Measurements from ENCODE around the gene PLA2G4E.
A peak's percentile ranks its signal among the peaks of the same experiment; 100 is the strongest.

Gene PLA2G4E, protein sequence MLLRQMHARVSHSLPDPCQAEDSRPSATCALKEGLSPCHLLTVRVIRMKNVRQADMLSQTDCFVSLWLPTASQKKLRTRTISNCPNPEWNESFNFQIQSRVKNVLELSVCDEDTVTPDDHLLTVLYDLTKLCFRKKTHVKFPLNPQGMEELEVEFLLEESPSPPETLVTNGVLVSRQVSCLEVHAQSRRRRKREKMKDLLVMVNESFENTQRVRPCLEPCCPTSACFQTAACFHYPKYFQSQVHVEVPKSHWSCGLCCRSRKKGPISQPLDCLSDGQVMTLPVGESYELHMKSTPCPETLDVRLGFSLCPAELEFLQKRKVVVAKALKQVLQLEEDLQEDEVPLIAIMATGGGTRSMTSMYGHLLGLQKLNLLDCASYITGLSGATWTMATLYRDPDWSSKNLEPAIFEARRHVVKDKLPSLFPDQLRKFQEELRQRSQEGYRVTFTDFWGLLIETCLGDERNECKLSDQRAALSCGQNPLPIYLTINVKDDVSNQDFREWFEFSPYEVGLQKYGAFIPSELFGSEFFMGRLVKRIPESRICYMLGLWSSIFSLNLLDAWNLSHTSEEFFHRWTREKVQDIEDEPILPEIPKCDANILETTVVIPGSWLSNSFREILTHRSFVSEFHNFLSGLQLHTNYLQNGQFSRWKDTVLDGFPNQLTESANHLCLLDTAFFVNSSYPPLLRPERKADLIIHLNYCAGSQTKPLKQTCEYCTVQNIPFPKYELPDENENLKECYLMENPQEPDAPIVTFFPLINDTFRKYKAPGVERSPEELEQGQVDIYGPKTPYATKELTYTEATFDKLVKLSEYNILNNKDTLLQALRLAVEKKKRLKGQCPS

DNA sequence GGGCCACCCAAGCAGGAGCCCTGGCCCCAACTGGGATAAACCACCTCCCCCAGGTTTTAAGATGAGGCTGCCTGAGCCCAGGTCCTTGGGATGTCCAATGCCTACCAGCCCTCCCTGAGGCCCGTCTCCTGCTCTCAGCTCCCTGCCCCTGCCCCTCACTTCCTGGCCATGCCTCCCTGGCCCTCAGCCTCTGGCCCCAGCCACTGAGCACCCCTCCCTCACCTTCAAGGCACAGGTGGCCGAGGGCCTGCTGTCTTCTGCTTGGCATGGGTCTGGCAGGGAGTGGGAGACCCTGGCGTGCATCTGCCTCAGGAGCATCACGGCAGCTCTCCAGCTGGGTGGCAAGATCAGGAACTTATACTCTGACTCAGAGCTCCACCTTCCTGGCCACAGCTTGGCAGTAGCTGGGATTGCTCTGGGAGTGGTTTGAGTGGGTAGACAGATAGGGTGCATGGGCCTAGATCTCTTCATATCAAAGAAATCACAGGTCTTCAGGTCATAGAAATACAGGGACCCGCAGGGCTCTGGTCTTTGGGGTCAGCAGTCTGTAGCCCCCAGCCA, at the start of gene PLA2G4E:
PLA2G4E (minus strand) TSS at position 330 of the 561 bp plus-strand sequence; CDS start at position 318, 12 bp downstream.
- no peak for DNase-seq

DNA sequence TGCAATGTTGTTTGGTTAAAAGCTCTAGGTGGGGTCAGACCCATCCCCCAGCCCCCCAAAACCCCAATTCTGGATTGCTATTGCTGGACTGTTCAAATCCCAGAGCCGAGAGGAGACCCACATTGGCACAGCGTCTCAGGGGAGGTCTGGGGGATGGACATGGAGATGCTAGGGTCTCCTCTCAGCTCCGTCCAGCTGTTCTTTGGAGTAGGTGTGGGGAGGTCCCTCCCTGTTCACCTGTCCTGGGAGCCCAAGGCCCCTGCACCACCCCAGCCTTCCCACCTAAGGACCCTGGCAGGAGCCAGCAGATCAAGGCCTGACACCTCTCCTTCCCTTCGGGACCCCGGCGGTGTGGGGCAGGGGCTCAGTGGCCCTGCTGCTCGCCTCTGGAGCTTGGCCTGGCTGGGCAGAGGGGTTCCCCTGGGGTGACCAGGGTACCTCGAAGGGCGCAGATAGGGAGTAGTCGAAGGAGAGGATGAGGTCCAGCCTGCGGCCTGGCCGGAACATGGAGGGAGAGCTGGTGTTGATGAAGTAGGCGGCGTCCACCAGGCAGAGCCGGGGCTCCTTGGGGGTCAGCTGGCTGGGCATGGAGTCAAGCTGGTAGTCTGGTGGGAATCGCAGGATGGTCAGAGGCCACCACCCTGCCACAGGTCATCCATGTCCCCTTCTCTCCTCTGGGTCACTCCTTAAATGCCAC, 49.6 kb upstream of the PLA2G4E start:
- peak; percentile 49 for DNase-seq

DNA sequence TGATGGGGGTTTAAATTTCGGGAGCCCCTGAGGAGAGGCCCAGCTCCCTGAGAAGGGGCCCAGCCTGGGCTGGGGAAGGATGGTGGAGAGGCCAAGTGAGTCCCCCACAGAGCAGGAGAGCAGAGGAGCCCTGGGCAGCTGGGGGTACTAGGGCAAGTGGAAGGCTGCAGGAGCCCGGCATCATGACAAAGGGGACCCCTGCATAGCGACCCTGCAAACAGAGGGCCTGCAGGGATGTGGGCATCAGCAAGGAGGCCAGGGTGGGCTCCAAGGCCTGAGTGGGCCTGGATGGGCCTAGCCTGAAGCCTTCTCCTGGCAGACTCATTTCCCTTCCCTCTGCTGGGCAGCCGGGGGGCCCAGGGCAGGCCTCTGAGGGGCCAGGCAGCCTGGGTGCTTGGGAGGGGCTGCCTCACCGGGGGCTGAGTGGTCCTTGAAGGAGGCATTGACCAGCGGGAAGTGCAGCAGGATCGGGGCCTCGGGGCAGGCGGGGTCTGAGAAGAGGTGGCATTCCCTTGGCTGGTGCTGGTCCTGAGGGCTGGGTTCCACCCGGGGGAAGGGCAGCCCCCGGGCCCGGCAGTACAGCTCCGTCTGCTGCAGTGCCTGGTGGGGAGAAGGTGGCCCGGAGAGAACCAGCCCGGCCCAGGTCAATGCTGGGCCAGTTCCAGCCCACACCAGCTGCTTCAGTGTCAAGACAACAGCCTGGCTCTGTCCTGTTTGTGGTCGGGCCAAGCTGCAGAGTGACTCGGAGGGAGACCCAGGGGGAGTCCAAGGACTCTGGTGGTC, 48.8 kb upstream of the PLA2G4E start:
- DNase-seq = peak; percentile 35

DNA sequence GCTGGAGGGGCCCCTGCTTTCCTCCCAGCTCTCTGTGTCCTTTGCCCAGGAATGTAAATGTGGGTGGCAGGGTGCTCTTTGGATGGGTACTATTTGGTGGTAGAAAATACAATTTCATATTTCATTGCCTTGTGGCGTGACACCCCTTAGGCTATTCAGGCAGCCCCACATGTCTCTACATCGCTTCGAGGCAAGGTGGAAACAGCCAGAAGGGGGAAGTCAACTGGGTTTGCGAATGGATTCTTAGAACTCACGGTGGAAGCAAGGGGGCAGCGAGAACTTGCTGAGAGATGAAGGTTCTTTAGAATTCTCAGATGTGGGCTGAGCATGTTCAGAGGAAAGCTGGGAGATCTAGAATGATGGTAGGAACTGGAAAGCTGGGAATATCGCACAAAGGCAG, 48.2 kb upstream of the PLA2G4E start:
- DNase-seq = peak; percentile 46

DNA sequence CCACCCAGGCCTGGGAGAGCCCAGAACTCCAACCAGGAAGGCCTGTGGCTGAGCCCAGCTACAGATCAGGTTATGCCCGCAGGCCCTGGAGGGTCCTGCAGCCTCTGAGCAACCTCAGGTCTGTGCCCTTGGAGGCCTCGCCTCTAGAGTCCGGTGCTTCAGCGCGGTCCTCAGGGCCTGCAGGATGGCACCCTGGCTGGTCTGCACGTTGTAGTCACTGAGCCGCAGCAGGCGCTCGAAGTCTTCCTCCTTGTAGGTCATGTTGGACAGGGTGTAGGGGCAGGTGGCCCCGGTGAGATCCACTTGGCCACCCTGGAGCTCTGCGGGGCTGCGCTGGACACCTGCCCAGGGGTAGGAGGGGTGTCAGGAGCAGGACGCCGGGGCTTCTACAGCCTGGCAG, 47.8 kb upstream of the PLA2G4E start:
- peak; percentile 47 for DNase-seq

DNA sequence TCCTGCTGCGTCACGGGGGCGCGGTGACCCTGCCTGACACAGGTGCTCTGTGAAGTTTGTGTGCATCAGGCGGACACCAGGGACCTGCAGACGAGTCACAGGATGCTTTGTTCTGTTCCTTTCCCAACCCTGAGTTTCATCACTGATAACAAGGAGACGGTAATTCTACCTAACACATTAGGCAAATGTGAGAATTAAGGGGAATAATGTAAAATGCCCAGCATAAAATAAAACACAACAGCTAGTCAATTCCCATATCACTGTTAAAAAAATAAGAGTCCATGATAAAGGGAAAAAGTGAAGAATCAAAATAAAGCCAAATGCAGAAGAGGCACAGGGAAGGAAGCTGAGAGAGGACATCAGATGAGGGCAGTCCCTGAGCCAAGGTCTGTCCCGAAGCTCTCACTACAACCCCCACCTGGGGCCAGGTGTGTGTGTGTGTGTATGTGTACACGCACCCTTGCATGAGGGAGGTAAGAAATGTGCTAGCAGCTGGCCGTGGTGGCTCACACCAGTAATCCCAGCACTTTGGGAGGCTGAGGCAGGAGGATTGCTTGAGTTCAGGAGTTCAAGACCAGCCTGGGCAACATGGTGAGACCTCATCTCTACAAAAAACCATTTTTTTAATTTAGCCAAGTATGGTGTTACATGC, 46.0 kb upstream of the PLA2G4E start:
- DNase-seq = no peak

DNA sequence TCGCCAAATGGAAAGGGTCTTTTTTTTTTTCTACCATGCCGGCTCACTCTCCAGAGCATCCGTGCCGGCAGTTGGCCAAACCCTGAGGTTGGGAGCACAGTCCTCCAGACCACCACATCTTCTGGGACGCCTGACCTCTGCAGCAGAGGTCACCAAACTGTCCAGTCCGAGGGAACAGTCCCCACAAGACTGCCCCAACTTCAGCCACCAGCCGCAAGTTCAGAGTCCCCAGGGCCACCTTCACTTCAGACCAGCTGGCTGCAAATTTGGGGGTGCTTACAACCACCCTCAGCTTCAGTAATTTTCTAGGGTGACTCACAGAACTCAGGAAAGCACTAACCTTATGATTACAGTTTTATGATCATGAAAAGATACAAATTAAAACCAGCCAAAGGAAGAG, 44.6 kb upstream of the PLA2G4E start:
- no peak for DNase-seq

DNA sequence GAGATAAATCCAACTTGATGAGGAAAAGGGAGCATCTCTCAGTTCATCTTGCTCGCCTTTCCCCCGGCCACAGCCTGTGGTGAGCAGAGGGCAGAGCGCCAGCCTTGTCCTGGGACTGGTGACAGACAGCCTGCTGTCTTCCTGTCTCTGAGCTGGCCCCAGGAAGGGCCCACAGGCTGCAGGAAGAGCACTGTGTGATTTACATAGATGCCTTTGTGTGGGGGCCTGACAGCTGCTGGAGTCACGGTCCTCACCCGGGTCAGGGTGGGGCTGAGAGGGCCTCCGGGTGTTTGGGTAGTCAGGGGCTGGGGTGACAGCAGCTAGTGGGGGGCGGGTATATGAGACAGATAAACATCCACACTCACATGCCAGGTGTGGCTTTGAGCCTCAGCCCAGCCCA, 44.2 kb upstream of the PLA2G4E start:
- DNase-seq = peak; percentile 56

DNA sequence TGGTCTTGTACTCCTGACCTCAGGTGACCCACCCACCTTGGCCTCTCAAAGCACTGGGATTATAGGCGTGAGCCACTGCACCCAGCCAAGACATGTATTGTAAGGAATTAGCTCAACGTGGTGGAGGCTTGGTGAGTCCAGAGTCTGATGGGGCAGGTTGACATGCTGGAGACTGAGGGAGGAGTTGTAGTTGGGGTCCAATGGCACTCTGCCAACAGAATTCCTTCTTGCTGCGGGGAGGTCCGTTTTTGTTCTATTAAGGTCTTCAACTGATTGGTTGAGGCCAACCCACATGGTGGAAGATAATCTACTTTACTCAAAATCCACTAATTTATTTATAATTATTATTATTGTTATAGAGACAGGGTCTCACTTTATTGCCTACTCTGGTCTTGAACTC, 43.4 kb upstream of the PLA2G4E start:
- no peak for DNase-seq

DNA sequence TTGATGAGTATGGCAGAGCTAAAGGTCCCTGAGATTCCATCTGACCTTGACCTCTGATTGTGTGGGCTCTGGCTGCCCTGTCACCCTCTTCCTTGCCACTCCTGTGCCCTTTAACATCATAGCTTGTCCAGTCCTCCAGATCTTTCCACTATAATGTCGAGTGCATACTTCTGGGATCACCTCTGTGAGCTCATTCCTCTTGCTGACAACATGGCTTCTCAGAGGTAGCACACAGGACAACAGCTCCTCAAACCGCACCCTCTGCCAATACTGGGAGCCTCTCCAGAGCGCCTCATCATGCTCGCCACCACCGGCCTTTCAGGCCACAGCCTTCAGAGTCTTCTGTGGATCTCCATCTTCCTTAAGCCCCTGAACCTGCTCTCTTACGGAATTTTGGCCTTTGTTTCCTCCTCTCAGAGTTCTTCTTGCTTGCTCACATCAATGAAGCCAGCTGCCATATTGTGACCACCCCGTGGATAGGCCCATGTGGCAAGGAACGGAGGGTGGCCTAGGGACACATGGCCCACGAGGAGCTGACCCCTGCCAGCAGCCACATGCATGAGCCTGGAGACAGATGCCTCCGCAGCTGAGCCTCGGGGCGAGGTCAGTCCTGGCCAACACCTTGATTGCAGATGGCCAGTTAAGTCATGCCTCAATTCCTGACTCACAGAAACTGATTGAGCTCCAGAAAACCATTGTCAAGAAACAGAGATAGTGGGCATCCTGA, 42.4 kb upstream of the PLA2G4E start:
- no peak for DNase-seq

DNA sequence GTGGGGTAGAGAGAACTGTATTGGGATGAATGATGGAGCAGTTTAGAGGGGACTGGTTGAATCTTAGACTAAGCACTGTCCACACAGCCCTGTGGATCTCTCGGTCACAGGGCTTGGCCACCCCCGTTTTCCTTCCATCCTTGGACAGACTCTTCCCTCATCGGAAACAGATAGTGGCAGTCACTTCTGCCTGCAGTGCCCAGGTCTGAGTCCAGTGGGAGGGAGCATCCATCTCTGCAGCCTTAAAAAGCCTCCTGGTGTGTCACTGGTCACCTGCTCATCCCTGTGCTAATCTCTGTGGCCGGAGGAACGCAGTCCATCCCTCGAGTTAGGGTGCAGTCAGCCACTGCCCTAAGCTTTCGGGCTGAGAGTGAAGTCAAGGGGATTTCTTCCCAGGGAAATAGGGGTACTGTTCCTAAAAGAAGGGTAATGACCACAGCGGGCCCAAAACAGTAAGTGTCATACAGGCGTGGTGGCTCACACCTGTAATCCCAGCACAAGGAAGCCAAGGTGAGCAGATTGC, 41.5 kb upstream of the PLA2G4E start:
- DNase-seq = peak; percentile 41

DNA sequence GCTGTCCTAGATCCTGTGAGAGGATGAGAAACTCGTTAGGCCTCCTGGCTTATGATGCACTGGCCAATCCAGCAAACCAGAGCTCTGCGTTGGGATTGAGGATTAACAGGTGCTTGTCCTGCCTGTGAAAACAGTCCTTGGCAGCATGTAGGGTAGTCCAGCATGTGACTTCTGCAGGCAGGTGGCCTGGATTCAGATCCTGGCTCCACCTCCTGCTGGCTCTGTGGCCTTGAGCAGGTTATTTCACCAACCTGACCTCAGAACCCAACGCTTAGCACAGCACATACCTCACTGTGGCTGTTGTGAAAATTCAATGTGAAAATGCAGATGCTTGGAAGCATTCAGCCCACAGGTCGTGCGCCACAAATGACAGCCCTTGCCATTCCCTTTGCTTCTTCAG, 40.0 kb upstream of the PLA2G4E start:
- DNase-seq = no peak

DNA sequence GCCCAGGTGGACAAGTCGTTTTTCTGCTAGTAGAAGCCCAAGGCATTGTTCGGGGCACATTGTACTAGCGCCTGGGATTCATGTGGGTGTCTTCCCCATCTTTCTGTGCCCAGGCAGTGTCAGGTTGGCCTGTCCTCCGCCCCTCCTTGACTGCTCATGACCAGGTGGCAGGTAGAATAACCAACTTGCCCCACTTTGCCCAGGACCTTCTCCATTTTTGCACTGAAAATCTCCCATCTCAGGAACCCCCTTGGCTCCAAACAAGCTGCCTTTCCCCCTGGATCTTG, 39.6 kb upstream of the PLA2G4E start:
- no peak for DNase-seq

DNA sequence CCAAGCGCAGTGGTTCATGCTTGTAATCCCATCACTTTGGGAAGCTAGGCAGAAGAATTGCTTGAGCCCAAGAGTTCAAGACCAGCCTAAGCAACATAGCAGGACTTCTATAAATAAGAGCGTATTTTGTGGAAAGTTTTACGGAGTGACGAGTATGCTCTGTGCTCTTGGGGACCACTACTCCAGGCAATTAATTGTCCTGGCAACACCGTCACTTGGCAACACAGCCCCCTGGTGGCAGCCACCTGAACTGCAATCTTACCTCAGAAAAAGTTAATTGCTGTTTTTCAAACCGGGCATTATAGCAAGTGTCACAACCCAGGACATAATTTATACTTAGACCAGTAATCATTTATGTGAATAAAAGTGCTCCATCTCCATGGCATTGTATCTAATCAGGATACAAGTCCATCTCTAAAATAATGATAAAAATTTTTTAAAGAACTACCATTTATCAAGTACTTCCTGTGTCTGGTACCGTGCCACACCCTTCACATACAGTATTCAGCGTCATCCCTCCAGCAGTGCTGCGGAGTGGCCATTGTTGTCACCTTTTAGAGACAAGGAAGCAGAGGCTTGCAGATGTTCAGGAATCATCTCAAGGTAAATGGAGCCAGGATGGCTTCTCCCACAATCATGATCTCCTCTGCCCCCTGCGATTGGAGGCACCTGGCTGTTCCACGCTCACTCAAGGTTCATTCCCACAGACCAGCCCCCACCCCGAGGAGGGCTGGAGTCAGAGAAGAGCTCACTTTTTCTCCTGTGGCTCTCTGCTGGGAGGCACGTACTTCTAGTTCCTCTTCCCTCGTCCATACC, 39.0 kb upstream of the PLA2G4E start:
- peak; percentile 63 for DNase-seq

DNA sequence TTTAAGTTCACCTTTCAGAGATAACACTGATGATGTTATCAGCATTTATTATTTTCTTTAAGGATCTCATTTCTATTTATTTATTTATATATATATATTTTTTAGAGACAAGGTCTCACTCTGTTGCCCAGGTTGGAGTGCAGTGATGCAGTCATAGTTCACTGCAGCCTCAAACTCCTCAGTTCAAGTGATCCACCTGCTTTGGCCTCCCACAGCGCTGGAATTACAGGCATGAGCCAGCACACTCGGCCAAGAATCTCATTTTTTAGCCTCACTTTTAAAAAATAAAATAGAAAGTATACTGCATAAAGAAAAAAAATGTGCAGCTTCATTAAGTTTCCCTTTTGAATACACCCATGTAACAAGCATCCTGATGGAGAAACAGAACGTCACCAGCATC, 37.9 kb upstream of the PLA2G4E start:
- no peak for DNase-seq

DNA sequence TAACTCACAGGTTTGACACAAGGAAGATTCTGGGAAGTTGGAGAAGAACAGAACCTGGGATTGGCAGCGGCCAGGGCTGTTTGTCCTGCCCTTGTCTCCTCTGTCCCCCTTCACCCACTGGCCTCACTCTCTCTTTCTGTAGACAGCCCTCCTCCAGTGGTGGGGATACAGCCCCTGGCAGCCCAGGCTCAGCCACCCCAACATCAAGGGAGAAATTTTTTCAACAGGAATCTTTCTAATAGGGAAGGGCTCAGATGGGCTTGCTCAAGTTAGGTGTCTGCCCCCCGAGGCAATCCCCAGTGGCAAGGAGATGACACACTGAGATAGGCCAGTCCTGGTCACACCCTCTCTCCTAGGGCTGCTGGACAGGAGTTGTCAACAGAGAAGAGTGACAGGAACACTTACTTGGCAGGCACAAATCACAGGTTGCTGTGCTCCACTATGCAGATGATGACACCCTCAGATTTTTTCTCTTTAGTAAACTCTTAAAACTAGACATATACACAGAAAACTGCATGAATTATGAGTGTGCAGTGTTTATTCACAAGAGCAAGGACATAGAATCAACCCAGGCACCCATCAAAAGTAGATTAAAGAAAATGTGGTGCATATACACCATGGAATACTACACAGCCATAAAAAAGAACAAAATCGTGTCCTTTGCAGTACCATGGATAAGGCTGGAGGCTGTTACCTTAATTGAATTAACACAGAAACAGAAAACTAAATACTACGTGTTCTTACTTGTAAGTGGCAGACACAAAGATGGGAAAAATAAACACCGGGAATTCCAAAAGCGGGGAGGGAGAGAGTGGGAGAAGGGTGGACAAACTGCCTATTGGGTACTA, 37.2 kb upstream of the PLA2G4E start:
- peak; percentile 56 for DNase-seq

DNA sequence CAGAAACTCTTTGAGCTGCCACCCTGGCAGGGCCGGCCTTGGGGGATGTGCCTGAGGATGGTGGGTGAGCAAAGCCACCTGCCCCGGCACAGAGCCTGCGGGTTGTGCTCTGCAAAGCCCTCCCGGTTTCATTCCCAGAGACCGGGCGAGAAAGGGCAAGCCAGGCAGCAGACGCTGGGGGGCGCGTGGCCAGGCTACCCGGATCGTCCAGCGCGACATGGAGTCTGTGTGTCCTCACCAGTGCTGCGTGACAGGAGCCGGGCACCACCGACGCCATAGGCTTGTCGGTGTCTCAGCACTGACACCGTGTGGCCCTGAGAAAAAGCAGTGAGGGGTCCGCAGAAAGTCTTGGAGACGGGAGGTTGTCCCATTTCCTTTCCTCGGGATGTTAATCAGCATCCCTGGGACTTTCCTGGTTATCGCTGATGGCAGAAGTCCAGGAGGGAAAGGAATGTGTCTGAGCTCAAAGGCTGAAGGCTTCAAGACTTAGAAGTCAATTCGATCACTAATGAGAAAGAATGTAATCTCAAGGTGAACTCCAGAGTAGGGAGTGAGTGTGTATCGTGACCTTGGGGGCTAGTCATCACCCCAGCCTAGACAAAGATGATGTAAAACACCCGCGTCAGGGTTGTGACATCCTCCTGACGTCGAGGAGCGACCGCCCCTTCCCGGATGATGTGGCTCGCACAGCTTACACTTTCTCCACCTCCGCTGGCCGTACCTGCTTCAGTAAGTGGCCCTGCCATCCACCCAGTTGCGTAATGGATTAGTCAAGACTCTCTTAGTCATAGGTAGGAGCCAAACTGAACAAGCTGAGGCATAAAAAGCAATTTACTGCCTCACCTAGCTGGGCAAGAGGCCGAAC, 36.3 kb upstream of the PLA2G4E start:
- DNase-seq = peak; percentile 97

DNA sequence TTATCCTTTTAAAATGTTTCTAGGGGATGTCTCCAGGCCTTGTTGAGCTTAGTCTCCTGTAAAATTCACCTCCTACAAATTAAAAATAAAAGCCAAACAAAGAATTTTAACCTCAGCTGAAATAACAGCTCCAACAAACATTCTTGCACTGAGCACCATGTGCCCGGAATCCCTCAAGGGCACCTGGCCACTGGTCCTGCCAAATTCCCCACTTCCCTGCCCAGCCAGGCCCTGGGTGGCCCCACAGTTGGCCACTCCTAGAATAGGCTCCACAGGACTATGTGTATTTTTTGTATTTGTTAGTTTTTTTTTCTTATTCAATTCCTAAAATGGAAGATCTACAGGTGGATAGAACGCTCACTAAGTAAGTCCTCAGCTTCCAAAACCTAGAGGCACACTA, 33.1 kb upstream of the PLA2G4E start:
- no peak for DNase-seq

All from islet precursor cell (in vitro differentiated cells).